ENCODE data around the gene CLIP4.

Gene CLIP4

DNA sequence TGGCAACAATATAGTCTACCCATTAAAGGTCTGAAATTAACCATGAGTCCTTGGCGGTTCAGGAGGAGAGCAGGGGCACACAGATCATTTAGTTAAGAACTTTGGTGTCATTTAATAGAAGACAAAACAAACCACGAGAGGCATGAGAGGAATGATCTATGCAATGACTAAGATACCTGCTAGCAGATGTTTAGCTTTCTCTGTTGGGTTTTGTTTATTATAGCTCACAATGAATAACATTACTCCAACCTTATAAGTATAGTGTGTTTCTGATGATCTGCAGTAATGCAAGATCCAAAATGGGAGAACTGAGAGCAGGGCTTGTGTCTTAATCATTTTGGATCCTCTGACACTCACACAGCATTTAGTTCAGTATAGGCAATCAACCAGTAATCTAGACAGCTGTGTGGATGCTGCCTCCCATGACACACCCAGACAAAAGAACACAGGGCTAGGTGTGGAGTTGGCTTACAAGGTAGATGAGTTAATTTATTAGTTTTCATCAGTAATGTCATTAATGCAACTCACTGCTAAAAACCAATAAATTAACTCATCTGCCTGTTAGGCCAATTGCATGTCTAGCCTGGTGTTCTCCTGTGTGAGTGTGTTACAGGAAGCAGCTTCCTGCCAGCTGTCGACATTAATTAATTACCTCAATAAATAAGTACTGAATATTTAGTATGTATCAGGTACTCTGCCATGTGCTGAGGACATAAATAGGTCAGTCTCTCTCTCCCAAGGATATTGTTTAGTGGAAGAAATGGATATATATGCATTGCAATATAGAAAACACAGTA is 92.3 kb downstream of the CLIP4 start:
- DNase-seq = no peak
- Mint-ChIP-seq H3K27me3 (ENCODE audit: low read depth, poor library complexity) (peaks cover 17% of the 10 kb centered on the region), H3K4me1 (peaks cover 27% of the 10 kb centered on the region), H3K36me3 (ENCODE audit: low read depth) (no peaks in the 10 kb centered on the region), H3K4me3 (no peak overlapping the region), H3K9me3 (no peaks in the 10 kb centered on the region), H3K27ac (no peak overlapping the region)
- TF ChIP-seq, protein P1, sequence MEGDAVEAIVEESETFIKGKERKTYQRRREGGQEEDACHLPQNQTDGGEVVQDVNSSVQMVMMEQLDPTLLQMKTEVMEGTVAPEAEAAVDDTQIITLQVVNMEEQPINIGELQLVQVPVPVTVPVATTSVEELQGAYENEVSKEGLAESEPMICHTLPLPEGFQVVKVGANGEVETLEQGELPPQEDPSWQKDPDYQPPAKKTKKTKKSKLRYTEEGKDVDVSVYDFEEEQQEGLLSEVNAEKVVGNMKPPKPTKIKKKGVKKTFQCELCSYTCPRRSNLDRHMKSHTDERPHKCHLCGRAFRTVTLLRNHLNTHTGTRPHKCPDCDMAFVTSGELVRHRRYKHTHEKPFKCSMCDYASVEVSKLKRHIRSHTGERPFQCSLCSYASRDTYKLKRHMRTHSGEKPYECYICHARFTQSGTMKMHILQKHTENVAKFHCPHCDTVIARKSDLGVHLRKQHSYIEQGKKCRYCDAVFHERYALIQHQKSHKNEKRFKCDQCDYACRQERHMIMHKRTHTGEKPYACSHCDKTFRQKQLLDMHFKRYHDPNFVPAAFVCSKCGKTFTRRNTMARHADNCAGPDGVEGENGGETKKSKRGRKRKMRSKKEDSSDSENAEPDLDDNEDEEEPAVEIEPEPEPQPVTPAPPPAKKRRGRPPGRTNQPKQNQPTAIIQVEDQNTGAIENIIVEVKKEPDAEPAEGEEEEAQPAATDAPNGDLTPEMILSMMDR (IDR thresholded peaks at IDR 0.05) = no peak

DNA sequence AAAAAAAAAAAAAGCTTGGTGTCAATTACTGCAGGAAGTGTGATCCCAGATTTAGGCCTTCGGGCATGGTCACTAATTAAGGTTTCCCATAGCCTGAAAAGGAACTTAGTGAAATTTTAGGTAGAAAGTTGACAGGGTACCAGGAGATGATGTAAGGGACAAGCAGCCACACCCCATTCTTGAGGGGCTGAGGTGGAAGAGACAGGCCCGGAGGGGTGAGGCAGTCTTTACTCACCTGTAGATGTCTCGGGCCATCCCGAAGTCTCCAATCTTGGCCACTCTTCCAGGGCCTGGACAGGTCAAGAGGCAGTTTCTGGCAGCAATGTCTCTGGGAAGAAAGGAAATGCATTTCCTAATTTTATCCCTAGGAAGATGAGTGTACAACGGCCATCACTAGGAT is 94.3 kb downstream of the CLIP4 start:
- no peak overlapping the region for H3K4me3 Mint-ChIP-seq
- TF ChIP-seq, protein P1 (IDR thresholded peaks at IDR 0.05) = no peak
- no peaks in the 10 kb centered on the region for H3K36me3 Mint-ChIP-seq (ENCODE audit: low read depth)
- H3K9me3 Mint-ChIP-seq = no peaks in the 10 kb centered on the region
- peaks cover 17% of the 10 kb centered on the region for H3K27me3 Mint-ChIP-seq (ENCODE audit: low read depth, poor library complexity)
- no peak overlapping the region for H3K27ac Mint-ChIP-seq
- H3K4me1 Mint-ChIP-seq = peaks cover 34% of the 10 kb centered on the region
- no peak for DNase-seq

DNA sequence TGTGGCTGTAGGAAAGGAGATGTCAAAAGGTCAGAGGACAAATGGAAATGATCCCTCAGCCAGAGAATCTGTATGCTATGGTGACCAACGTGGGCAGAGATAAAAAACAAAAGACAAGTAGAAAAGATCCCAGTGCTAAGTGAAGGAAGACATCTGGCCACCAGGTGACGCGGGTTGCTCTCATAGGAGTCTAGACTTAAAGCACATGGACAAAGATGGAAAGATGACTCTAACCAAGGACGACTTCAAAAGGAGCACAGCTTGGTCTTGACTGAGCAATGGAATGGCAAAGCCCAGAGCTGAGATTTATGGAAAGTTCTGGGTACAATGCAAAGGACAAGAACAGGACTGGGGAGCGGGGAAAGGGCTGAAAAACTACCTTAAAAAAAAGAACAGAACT is 96.8 kb downstream of the CLIP4 start:
- no peak for DNase-seq
- H3K27me3 Mint-ChIP-seq (ENCODE audit: low read depth, poor library complexity) = peaks cover 7% of the 10 kb centered on the region
- H3K4me1 Mint-ChIP-seq = peaks cover 26% of the 10 kb centered on the region
- TF ChIP-seq, protein P1 (IDR thresholded peaks at IDR 0.05) = peak; percentile 24
- H3K27ac Mint-ChIP-seq = no peak overlapping the region
- H3K36me3 Mint-ChIP-seq (ENCODE audit: low read depth) = no peaks in the 10 kb centered on the region
- H3K4me3 Mint-ChIP-seq = no peak overlapping the region
- no peaks in the 10 kb centered on the region for H3K9me3 Mint-ChIP-seq

DNA sequence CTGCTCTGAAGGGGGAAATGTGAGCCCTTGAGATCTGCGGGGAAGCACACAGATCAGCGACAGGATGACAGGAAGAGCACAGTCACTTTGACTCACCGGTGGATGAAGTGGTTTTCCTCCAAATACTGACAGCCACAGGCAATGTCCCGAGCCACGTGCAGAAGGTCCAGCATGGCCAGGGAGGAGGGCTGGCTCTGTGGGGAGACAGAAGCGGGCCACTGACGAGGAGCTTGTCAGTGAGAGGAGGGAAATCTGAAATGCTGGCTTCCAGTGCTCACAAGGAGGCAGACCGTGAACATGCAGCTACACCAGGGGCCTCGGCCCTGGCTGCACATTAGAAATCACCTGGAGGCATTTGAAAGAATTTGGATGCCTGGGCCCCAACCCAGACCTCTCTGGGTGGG is 98.7 kb downstream of the CLIP4 start:
- Mint-ChIP-seq H3K9me3 (no peaks in the 10 kb centered on the region), H3K27me3 (ENCODE audit: low read depth, poor library complexity) (peaks cover 11% of the 10 kb centered on the region), H3K36me3 (ENCODE audit: low read depth) (no peaks in the 10 kb centered on the region), H3K27ac (no peak overlapping the region), H3K4me3 (peak overlapping the region; percentile 26), H3K4me1 (peaks cover 26% of the 10 kb centered on the region)
- TF ChIP-seq, protein P1 (IDR thresholded peaks at IDR 0.05) = no peak
- no peak for DNase-seq

DNA sequence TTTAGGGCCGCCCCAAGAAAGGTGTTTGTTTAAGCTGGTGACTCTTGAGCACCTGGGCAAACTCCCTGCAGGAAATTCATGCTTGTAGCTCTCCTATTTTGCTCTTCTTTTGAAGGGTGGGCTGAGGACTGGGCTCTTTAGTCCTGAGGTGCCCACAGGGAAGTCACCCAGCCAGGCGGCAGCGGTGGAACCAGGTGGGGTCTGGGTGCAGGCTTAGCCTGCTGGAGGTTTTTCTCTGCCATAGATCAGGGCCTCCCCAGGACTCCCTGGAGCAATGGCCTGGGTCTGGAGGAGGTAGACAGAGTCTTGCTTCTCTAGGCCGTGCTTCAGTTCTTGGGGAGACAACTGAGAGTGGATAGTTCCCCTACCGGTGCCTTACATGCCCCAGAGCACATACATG is 99.9 kb downstream of the CLIP4 start:
- no peak for DNase-seq
- H3K9me3 Mint-ChIP-seq = no peaks in the 10 kb centered on the region
- H3K4me1 Mint-ChIP-seq = peaks cover 26% of the 10 kb centered on the region
- peaks cover 14% of the 10 kb centered on the region for H3K27me3 Mint-ChIP-seq (ENCODE audit: low read depth, poor library complexity)
- no peaks in the 10 kb centered on the region for H3K36me3 Mint-ChIP-seq (ENCODE audit: low read depth)
- TF ChIP-seq, protein P1 (IDR thresholded peaks at IDR 0.05) = no peak
- no peak overlapping the region for H3K27ac Mint-ChIP-seq
- H3K4me3 Mint-ChIP-seq = no peak overlapping the region

Measured in nephron progenitor cell (in vitro differentiated cells).